ENCODE data around the gene PDF.

DNA sequence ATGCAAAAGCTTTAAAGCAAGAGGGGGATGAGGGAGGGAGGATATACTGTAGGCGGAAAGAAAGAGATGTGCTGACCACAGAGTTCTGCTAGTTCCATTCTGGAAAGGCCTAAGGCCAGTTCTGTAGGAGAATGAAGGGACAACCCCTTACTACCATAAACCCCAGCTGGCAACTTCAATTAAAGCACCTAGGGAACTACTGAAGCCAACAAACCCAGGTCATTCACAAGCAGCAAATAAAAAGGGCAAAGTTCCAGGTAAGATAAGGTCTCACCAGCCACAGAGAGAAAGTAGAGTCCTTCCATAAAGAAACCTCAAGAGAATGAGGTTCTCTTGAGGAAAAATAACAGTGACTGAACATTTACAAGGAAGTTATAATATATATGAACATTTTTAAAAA is 42.6 kb upstream of the PDF start:
- TF ChIP-seq, protein P1, sequence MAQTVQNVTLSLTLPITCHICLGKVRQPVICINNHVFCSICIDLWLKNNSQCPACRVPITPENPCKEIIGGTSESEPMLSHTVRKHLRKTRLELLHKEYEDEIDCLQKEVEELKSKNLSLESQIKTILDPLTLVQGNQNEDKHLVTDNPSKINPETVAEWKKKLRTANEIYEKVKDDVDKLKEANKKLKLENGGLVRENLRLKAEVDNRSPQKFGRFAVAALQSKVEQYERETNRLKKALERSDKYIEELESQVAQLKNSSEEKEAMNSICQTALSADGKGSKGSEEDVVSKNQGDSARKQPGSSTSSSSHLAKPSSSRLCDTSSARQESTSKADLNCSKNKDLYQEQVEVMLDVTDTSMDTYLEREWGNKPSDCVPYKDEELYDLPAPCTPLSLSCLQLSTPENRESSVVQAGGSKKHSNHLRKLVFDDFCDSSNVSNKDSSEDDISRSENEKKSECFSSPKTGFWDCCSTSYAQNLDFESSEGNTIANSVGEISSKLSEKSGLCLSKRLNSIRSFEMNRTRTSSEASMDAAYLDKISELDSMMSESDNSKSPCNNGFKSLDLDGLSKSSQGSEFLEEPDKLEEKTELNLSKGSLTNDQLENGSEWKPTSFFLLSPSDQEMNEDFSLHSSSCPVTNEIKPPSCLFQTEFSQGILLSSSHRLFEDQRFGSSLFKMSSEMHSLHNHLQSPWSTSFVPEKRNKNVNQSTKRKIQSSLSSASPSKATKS (CRISPR knock-in tag; IDR thresholded peaks at IDR 0.05), result no peak
- TF ChIP-seq, protein P2, sequence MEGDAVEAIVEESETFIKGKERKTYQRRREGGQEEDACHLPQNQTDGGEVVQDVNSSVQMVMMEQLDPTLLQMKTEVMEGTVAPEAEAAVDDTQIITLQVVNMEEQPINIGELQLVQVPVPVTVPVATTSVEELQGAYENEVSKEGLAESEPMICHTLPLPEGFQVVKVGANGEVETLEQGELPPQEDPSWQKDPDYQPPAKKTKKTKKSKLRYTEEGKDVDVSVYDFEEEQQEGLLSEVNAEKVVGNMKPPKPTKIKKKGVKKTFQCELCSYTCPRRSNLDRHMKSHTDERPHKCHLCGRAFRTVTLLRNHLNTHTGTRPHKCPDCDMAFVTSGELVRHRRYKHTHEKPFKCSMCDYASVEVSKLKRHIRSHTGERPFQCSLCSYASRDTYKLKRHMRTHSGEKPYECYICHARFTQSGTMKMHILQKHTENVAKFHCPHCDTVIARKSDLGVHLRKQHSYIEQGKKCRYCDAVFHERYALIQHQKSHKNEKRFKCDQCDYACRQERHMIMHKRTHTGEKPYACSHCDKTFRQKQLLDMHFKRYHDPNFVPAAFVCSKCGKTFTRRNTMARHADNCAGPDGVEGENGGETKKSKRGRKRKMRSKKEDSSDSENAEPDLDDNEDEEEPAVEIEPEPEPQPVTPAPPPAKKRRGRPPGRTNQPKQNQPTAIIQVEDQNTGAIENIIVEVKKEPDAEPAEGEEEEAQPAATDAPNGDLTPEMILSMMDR (CRISPR knock-in tag; IDR thresholded peaks at IDR 0.05), result no peak
- TF ChIP-seq JUN (CRISPR knock-in tag; IDR thresholded peaks at IDR 0.05), result no peak
- no peak for TF ChIP-seq ZNF207 (IDR thresholded peaks at IDR 0.05; ENCODE audit: borderline replicate concordance)
- TF ChIP-seq POLR2A (IDR thresholded peaks at IDR 0.05; ENCODE audit: insufficient read depth in 1 of 2, low read depth in 2 of 2, low read length in 2 of 2), result no peak
- TF ChIP-seq TCF12 (IDR thresholded peaks at IDR 0.05), result no peak
- TF ChIP-seq TCF12 (CRISPR knock-in tag; IDR thresholded peaks at IDR 0.05), result no peak
- TF ChIP-seq YY1 (IDR thresholded peaks at IDR 0.05; ENCODE audit: insufficient read depth, insufficient replicate concordance, low read depth, low read length), result no peak
